Stimulated activated CD4-positive, alpha-beta T cell treated with anti-CD3 and anti-CD28 coated beads, Interleukin-4, amount 100 ng/mL, for 1 hour (primary cell): Measurements from ENCODE around the gene RNASEL.
"Not testable (repeated sequence)": the region's sequence is repeated elsewhere in the genome, so short reads cannot be mapped to it uniquely, and the experiment has no call there.

ENCODE experiments used
- DNase-seq: peaks from one replicate; pipeline ENCODE4 v3.0.0-alpha.2; 2020

The RNASEL gene

GRCh38 chr1:182560392-182560984 is 28.6 kb downstream of the RNASEL start:
- no peak for DNase-seq

- DNase-seq = no peak
These were observed 32.8 kb downstream of the RNASEL start for GRCh38 chr1:182556279-182556678.

GRCh38 chr1:182555493-182555892 is 33.6 kb downstream of the RNASEL start:
- no peak for DNase-seq

DNA sequence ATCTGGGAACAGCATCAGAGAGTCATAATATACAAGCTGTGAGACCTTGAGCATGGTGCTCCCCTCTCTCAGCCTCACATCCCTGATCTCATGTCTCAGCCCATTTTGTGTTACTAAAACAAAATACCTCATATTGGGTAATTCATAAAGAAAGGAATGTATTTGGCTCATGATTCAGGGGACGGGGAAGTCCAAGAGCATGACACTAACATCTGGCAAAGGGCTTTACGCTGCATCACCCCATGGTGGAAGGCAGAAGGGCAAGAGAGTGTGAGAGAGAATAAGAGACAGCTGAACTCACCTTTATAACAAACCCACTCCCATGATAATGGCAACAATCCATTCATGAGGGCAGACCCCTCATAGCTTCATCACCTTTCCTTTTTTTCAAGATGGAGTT is 36.5 kb downstream of the RNASEL start:
- no peak for DNase-seq

- DNase-seq = no peak
These were observed 39.2 kb downstream of the RNASEL start for GRCh38 chr1:182549811-182550210.

DNA sequence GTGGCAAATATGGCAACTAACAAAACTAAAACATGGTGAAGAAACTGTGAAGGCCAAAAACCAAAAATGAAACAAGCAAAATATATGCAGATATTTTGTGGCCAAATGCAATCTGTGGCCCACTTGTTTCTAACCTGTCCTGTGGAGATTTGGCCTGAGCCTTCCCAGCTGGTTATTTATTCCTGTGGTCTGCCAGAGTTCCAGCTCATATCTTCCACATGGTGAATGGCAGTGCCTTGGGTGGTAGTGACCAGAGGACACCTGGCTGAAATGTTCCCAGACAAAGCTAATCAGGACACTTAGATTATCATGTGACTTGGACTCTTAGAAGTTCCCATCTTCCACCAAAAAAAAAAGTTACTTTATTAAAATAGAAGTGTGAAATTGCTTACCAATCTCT is 39.7 kb downstream of the RNASEL start:
- no peak for DNase-seq

GRCh38 chr1:182533896-182534295 is 55.2 kb downstream of the RNASEL start:
- DNase-seq = no peak

- DNase-seq = not testable (repeated sequence)
These were observed 60.9 kb downstream of the RNASEL start for GRCh38 chr1:182528206-182528605.

DNA sequence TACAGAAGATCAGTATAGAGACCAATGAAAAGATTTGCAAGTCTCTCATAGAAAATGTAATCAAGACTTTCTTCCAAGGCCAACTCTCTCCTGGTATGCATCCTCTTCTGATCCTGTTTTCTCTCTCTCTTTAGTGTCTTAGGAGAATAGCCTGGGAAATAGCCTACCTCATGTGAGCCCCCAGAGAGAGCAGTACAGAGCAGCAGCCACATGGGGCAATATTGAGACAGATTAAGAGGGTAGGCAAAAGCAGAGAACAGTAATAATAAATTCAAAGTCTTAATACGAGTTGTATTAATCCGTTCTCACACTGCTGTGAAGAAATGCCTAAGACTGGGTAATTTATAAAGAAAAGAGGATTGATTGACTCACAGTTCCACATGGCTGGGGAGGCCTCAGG is 61.4 kb downstream of the RNASEL start:
- DNase-seq = no peak

- DNase-seq = no peak
These were observed 63.7 kb downstream of the RNASEL start for GRCh38 chr1:182525342-182525741.
